HG02981 (cell line): ENCODE results near the gene MLXIP.

Source experiments
- ATAC-seq: cut with Tn5 transposase; IDR thresholded peaks from one replicate; pipeline ENCODE4 v1.9.1; 2021; ENCODE audit warnings: mild to moderate bottlenecking, moderate library complexity; ENCODE audit not compliant: unreplicated experiment

MLXIP gene

GRCh38 chr12:122123051-122123760, 44.6 kb downstream of the MLXIP start:
- ATAC-seq: no peak

GRCh38 chr12:122123761-122124145, 45.2 kb downstream of the MLXIP start:
- ATAC-seq: no peak

DNA sequence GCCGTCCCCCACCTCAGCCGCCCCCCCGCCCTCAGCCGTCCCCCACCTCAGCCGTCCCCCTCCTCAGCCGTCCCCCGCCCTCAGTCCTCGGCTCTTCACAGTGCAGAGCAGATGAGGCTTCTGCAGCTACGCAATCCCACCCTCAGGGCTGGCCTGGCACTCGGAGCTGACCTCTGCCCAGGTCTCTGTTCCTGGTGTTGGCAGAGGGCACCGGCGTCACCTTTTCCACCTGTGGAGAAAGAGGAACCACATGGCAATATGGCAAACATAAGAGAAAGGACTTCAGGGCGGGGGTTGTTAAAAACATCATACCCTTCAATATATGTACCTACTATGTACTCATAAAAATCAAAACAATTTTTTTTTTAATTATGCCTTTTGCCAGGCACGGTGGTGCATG, 45.8 kb downstream of the MLXIP start:
- no peak for ATAC-seq

- ATAC-seq: no peak
Observed at GRCh38 chr12:122125452-122126341, 47.1 kb downstream of the MLXIP start.

DNA sequence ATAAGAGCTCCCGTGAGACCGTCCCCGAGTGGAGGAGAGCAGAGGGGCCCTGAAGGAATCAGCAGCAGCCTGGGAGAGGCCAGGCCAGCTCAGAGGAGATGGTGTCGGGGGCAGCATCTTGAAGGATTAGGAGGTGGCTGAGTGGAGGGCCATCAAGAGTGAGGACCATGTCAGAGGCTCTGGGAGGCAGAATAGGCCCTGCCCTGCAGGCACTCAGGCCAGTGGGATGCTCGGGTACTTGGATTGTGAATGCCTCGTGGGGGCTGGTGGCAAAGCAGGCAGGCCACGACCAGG, 47.7 kb downstream of the MLXIP start:
- no peak for ATAC-seq

DNA sequence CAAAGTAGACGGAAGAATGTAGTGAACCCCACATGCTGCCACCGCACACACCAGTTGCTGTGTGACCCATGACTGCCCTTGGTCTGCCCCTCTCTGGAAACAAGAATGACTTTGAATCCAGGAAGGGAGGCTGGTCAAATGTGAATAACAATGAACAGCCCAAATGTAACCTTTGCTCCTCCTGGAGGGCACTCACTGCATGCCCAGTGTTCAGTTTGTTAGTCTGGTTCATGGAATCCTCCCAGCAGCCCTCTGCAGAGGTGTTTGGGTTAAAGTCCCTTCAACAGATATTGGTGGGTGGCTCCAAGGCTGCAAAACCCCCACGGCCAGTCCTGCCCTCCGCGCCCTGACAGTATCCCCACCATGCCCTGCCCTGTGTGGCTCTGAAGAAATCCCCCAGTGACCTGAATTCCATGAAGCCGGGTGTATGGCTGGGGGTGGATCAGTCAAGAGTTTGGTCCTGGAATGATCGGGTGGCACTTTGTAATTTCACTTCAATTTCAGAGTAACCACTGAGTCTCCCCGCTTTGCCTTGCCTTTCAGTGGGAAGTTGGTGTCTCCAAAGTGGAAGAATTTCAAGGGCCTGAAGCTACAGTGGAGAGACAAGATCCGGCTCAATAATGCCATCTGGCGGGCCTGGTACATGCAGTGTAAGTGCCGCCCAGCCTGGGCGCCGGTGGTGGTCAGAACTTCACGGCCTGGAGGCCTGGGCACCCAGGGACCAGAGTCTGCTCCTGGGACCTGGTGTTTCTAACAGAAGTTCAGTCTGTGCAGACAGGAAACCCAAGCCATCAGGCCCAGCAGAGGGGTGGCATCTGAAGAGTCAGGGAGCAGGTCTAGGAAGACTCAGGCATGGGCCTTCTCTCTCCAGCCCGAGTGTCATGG, 48.4 kb downstream of the MLXIP start:
- no peak for ATAC-seq

GRCh38 chr12:122127839-122128238, 49.3 kb downstream of the MLXIP start:
- no peak for ATAC-seq

DNA sequence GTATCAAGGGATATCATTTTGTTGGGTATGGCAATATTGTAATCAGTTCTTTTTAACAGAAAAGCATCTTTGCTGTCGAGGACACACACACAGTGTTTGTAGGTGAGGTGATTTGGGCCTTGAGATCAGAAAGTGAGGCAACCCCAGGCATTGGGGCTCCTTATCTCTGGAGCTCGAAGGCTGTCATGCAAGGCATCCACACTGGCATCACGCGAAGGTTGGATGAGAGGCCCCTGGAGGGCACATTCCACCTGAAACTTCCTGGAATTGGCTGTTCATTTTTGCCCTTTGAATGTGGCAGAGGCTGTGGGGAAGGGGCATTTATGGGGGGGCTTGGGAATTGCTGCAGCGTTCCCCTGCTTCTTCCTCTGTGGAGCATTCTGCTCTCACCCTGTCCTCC, 49.9 kb downstream of the MLXIP start:
- no peak for ATAC-seq

- ATAC-seq: no peak
Observed at GRCh38 chr12:122129131-122129530, 50.6 kb downstream of the MLXIP start.

DNA sequence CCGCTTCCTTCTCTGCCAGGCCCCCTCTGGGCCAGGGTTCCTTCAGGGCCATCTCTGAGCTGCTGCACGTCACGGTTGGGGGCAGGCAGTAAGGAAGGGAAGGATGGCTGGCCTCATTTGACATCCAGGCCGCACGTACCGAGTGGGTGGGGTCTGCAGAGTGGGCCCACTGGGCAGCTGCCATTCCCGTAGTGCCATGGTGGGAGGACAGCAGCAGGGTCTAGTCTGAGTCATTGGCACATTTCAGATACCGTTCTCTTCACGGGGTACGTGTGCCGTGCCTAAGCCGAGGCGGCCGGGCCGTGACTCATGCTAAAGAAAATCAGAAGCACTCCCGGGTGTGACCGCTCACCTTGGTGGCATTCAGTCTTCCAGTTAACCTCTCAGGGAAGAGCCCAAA, 51.6 kb downstream of the MLXIP start:
- no peak for ATAC-seq

GRCh38 chr12:122133192-122133950, 54.8 kb downstream of the MLXIP start:
- ATAC-seq: no peak

GRCh38 chr12:122135437-122136031, 57.0 kb downstream of the MLXIP start:
- ATAC-seq: no peak

DNA sequence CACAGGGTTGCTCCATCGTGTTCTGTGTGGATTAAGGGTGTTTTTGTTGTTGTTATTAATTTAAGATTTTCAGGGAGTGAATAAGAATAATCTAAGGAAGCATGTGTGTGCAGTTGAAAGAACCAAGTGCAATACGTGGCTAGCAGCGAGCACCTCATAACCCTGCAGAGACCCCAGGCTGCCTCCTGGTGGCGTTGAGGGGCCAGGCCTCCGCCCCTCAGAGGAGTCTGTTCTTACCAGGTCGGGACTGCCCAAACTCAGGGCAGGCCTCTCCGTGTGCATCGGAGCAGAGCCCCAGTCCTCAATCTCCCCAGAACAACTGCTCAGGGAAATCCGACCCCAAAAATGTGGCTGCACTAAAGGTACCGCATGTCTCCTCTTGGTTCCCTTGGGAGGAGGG, 58.7 kb downstream of the MLXIP start:
- ATAC-seq: no peak

- no peak for ATAC-seq
Observed at GRCh38 chr12:122137681-122138080, 59.1 kb downstream of the MLXIP start.

- ATAC-seq: no peak
Observed at GRCh38 chr12:122138181-122138580, 59.6 kb downstream of the MLXIP start.

DNA sequence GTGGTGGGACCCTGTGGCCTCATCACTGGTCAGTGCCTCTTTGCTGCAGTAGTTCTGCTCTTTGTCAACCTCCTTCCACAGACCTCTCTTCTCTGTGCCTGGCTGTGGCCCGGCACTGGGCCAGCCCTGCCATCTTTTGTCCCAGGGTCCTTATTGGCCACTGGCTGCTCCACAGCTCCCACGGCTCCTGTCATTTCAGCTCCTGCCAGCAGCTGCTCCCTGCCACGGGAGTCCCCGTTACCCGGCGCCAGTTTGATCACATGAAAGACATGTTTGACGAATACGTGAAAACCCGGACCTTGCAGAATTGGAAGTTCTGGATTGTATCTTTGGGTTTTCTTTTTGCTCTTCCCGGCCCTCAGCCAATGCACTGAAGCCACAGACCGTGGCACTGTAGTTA, 60.1 kb downstream of the MLXIP start:
- no peak for ATAC-seq

DNA sequence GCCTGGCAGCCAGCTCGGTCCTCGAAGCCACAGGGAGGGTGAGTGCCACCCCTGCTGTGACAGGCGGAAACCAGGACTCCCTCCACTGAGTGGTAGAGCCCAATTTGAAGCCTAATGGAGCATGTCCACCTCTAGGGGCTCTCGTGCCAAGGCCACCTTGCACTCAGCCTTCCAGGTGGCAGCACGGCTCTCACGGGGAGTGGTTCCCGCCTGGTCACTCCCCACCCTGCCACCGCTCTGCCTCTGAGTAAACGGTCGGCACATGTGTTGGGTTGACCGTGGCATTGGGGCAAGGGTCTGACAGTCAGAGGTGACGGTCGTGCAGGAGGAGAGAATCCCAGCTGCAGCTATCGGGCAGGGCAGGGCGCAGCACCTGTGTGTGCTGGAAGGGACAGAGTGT, 60.7 kb downstream of the MLXIP start:
- ATAC-seq: no peak

GRCh38 chr12:122139941-122140340, 61.4 kb downstream of the MLXIP start:
- no peak for ATAC-seq

GRCh38 chr12:122140467-122141257, 62.1 kb downstream of the MLXIP start:
- no peak for ATAC-seq
